NCI-H1105 (cell line): ENCODE results near the gene HEPACAM.

ENCODE experiments used
- DNase-seq: peaks from one replicate; lab custom pipeline; 2025; lab: John Stamatoyannopoulos, UW

The HEPACAM gene

GRCh38 chr11:124942466-124943253, 6.8 kb upstream of the HEPACAM start:
- no peak for DNase-seq

- DNase-seq, result no peak
These were observed 5.9 kb upstream of the HEPACAM start for GRCh38 chr11:124941703-124942102.

- no peak for DNase-seq
These were observed 3.1 kb upstream of the HEPACAM start for GRCh38 chr11:124938970-124939369.

GRCh38 chr11:124938206-124938765, 2.4 kb upstream of the HEPACAM start:
- no peak for DNase-seq

DNA sequence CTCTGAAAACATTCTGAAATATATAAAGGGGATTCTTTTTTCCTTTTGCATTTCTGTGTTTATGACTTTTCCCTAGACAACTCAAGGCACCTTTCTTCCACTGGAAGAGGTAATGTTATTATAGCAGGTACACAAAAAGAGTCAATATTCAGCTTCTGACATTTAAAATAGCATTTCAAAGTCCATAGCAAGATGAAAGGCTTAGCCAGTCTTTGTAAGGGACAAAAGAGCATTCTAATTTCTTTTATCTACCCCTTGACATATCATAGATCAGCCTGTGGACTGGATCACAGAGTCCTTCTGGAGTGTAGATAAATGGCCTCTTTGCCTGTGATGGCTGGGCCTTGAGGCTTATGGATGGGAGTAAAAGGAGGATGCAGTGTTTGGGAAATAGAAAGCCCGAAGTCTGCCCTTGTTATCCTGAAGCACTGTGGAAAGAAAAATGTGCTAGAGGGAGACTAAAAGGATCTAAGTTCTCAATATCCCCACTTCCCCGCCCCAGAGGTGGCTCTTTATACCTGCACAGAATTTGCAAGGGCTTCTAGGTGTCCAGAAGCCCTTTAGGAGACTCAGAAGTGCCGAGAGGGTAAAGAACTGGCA, 1.6 kb upstream of the HEPACAM start:
- no peak for DNase-seq

DNA sequence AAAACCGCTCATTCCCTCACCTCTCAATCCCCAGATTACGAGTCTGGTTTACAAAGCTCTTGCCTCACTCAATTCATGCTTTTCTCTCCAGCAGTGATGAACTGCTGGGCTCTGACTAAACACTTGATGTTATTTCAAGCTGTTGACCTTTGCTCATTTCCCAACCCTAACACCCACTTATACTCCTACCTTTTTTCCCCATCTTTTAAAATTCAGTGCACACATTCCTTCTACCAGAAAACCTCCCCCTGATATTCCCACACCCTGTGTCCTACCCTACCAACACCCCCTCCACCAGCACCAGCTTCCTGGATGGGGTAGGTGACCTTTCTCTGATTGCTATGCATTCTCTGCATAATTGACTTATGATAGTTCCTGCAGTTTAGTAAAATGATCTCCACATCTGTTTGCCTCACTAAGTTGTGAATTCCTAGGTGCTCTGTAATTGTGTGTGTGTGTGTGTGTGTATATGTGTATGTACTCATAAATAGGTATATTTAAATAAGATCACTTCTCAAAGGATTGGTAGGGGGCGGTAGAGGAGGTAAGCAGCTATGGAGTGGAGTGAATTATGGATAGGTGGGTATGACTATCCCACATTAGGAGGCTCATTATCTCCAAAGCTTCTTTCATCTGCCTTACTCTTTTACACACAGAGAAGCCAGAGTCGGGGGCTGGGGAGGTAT, 842 bp downstream of the HEPACAM start:
- DNase-seq, result no peak

- no peak for DNase-seq
These were observed 5.0 kb downstream of the HEPACAM start for GRCh38 chr11:124930799-124931198.

DNA sequence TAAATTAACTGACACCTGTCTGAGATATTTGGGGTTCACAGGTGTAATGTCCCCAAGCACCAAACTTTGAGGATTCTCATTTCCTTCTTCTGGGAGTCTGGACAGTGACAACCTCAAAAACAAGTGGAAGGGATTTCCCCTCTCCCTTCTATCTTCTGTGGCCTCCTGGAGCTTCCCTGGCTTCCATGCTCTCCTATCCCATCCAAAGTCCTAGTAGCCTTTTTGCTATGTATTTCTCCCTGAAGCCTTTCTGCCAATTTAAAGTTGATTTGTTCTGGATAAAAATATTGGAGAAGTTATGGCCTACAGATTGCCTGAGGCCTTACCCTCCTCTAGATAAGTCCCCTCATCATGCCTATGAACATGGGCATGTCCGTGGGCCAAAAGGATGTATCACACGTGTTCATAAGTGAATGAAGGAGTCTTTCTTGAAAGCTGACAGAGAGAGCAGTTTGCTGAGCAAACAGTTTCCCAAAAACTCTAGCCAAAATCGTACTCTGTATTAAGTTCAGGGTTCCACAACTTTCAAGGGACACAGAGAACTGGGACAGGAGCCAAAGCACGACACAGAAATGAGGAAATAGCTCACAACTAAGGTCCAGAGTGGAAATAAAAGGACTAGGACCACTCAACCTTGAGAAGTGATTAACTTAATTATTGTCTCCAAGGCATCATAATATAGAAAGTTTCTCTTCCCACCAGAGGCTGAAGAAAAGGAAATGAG, 6.7 kb downstream of the HEPACAM start:
- no peak for DNase-seq

- no peak for DNase-seq
These were observed 12.6 kb downstream of the HEPACAM start for GRCh38 chr11:124923296-124923695.

DNA sequence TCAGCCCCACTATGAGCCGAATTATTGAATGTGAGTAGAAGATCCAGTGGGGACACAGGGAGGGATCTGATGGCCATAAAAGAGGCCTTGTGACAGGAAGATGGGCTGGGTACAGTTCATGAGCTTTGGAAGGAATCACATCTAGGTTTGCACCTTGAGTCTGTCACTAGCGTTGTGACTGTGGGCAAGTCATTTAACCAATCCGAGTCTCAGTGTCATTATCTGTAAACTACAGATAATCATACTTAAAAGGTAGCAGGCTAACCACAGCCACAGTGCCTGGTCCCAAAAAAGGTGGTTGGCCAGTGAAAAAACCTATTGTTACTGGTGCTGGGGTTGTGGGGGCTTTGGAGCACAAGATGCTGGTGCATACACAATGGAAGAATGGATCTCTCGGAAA, 13.0 kb downstream of the HEPACAM start:
- no peak for DNase-seq

DNA sequence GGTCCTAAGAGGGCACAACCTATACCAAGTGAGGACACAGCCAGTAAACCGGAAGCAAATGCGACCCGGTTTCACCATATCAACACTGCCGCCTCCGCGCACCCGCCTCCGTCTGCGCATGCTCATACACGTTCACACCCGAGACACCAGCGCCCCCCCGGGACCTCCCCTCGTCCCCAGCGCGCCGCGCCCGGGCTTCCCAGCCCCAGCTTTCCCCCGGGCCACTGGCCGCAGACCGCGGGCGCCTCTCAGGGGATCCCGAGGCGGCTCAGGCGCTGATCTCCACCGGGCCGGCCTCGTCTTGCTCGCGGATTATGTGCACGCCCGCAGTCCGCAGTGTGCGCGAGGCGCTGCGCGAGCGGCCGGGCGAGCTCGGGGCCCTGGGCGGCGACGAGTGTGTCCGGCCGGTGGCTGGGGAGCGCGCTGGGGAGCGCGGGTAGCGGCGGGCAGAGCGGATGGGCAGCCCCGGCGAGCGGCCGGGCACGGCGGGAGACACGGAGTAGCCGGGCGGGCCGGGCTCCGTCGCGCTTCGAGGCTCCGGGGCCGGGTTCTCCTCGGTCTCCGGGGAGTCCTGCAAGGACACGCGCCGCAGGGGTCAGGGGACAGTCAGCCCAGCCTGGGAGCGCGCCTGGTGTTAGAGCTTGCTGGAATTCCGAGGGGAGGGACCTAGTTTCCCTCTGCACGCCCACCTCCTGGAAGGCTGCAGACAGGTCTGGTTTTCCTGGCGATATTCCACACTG, 14.8 kb downstream of the HEPACAM start:
- no peak for DNase-seq

DNA sequence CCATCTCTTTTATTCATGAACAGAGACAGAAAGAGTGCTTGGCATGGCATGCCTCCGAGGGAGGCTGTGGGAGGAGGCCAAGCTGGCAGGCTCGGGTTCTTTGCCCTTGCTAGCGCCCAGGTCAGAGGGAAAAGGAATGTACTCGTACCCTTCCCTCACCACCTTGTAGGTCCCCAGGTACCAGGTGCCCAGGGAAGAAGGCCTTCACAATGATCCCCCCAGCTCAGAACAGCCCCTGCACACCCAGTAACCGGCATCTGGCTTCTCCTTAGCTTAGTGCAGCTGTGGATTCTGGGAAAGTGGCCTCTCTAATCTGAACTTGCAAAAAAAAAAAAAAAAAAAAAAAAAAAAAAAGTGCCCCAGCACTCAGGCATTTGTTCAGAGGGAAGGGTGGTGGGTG, 15.5 kb downstream of the HEPACAM start:
- no peak for DNase-seq

GRCh38 chr11:124919898-124920297, 15.9 kb downstream of the HEPACAM start:
- DNase-seq, result no peak

DNA sequence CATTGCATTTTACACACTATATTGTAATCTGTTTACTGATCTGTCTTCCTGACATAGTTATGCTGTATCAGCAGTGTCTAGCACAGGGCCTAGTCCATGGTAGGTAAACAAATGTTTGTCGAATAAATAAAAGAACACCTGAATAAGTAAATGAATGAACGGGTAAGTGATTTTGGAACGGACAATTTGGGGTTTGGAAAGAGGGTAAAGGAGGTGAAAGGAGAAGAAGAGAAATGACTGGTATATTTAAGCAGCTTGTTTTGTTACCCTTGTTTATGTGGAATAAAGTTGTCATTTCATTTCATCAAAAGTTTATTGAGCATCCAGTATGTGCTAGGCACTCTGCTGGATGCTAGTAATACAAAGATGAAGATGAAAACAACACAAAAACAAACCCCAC, 16.9 kb downstream of the HEPACAM start, which contains the start of gene HEPN1:
TSS of gene HEPN1 (plus strand) at position 301 of the 400 bp plus-strand sequence.
- no peak for DNase-seq

- no peak for DNase-seq
These were observed 18.7 kb downstream of the HEPACAM start for GRCh38 chr11:124917115-124917637.

- no peak for DNase-seq
These were observed 19.5 kb downstream of the HEPACAM start for GRCh38 chr11:124916370-124916710.

- DNase-seq, result no peak
These were observed 20.1 kb downstream of the HEPACAM start for GRCh38 chr11:124915541-124916369.

GRCh38 chr11:124902616-124903015, 33.2 kb downstream of the HEPACAM start:
- no peak for DNase-seq

DNA sequence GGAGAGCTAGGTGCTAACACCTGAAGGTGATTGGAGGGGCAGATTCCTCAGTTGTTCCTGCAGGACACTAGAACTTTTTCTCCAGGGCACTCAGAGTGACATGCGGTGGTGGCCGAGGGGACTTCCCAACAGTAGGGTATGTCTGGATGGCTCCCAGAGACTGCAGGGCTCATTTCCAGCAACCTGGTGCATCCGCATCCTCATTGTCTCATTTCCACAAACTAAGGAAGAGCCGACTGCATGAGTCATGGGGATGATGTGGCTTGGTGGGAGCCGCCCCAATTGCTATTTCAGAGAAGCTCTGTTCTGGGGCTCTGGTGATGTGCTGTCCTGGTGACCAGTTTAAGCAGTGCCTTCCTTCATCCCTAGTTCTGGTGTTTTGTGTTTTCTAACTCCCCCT, 35.4 kb downstream of the HEPACAM start:
- DNase-seq, result no peak

- DNase-seq, result no peak
These were observed 36.3 kb downstream of the HEPACAM start for GRCh38 chr11:124899383-124900145.
